Measurements from ENCODE around the gene MXRA7.

MXRA7 gene

GRCh38 chr17:76681222-76682137, 29.3 kb downstream of the MXRA7 start:
- H3K4me3 ChIP-seq (ENCODE audit: low read depth in 1 of 2, low read length in 2 of 2) = no peak overlapping the region
- H3K36me3 ChIP-seq (ENCODE audit: control insufficient read depth in 1 of 2, insufficient read depth in 2 of 2, low read length in 2 of 2) = peaks cover 0 to 44% of the 10 kb centered on the region in 2 donors
- H3K27me3 ChIP-seq (ENCODE audit: low read depth, low read length) = no peaks in the 10 kb centered on the region
- no peaks in the 10 kb centered on the region for H3K9me3 ChIP-seq (ENCODE audit: control insufficient read depth in 1 of 2, low read length in 2 of 2)
- peaks cover 0 to 43% of the 10 kb centered on the region in 2 donors for H3K4me1 ChIP-seq (ENCODE audit: control insufficient read depth in 1 of 2, insufficient read depth in 2 of 2, low read length in 2 of 2)
- peak overlapping the region; percentile 23 for H3K27ac ChIP-seq (ENCODE audit: low read length)

- Histone ChIP-seq H3K27ac (ENCODE audit: low read length) (no peak overlapping the region), H3K36me3 (ENCODE audit: control insufficient read depth in 1 of 2, insufficient read depth in 2 of 2, low read length in 2 of 2) (peaks cover 4 to 29% of the 10 kb centered on the region in 2 donors), H3K27me3 (ENCODE audit: low read depth, low read length) (no peaks in the 10 kb centered on the region)
Measured at GRCh38 chr17:76679239-76679638, 31.5 kb downstream of the MXRA7 start.

GRCh38 chr17:76678330-76678729, 32.4 kb downstream of the MXRA7 start:
- no peaks in the 10 kb centered on the region for H3K9me3 ChIP-seq (ENCODE audit: control insufficient read depth in 1 of 2, low read length in 2 of 2)
- no peak overlapping the region for H3K4me3 ChIP-seq (ENCODE audit: low read depth in 1 of 2, low read length in 2 of 2)
- H3K4me1 ChIP-seq (ENCODE audit: control insufficient read depth in 1 of 2, insufficient read depth in 2 of 2, low read length in 2 of 2) = peaks cover 0 to 28% of the 10 kb centered on the region in 2 donors
- no peak overlapping the region for H3K27ac ChIP-seq (ENCODE audit: low read length)
- peaks cover 4 to 24% of the 10 kb centered on the region in 2 donors for H3K36me3 ChIP-seq (ENCODE audit: control insufficient read depth in 1 of 2, insufficient read depth in 2 of 2, low read length in 2 of 2)
- H3K27me3 ChIP-seq (ENCODE audit: low read depth, low read length) = no peaks in the 10 kb centered on the region

More at GRCh38 chr17:76679239-76679638, 31.5 kb downstream of the MXRA7 start:
- peaks cover 0 to 32% of the 10 kb centered on the region in 2 donors for H3K4me1 ChIP-seq (ENCODE audit: control insufficient read depth in 1 of 2, insufficient read depth in 2 of 2, low read length in 2 of 2)
- H3K9me3 ChIP-seq (ENCODE audit: control insufficient read depth in 1 of 2, low read length in 2 of 2) = no peaks in the 10 kb centered on the region
- H3K4me3 ChIP-seq (ENCODE audit: low read depth in 1 of 2, low read length in 2 of 2) = no peak overlapping the region

- peaks cover 0 to 22% of the 10 kb centered on the region in 2 donors for H3K4me1 ChIP-seq (ENCODE audit: control insufficient read depth in 1 of 2, insufficient read depth in 2 of 2, low read length in 2 of 2)
- no peak overlapping the region for H3K4me3 ChIP-seq (ENCODE audit: low read depth in 1 of 2, low read length in 2 of 2)
- H3K27ac ChIP-seq (ENCODE audit: low read length) = no peak overlapping the region
- no peaks in the 10 kb centered on the region for H3K9me3 ChIP-seq (ENCODE audit: control insufficient read depth in 1 of 2, low read length in 2 of 2)
- H3K36me3 ChIP-seq (ENCODE audit: control insufficient read depth in 1 of 2, insufficient read depth in 2 of 2, low read length in 2 of 2) = peaks cover 4 to 20% of the 10 kb centered on the region in 2 donors
- H3K27me3 ChIP-seq (ENCODE audit: low read depth, low read length) = no peaks in the 10 kb centered on the region
Measured at GRCh38 chr17:76677406-76677805, 33.4 kb downstream of the MXRA7 start.

GRCh38 chr17:76676629-76677028, 34.1 kb downstream of the MXRA7 start:
- Histone ChIP-seq H3K9me3 (ENCODE audit: control insufficient read depth in 1 of 2, low read length in 2 of 2) (no peaks in the 10 kb centered on the region), H3K4me3 (ENCODE audit: low read depth in 1 of 2, low read length in 2 of 2) (no peak overlapping the region), H3K36me3 (ENCODE audit: control insufficient read depth in 1 of 2, insufficient read depth in 2 of 2, low read length in 2 of 2) (peaks cover 4 to 20% of the 10 kb centered on the region in 2 donors), H3K27ac (ENCODE audit: low read length) (no peak overlapping the region), H3K27me3 (ENCODE audit: low read depth, low read length) (no peaks in the 10 kb centered on the region), H3K4me1 (ENCODE audit: control insufficient read depth in 1 of 2, insufficient read depth in 2 of 2, low read length in 2 of 2) (peaks cover 0 to 17% of the 10 kb centered on the region in 2 donors)

- Histone ChIP-seq H3K4me3 (ENCODE audit: low read depth in 1 of 2, low read length in 2 of 2) (no peak overlapping the region), H3K27me3 (ENCODE audit: low read depth, low read length) (no peaks in the 10 kb centered on the region), H3K27ac (ENCODE audit: low read length) (no peak overlapping the region), H3K36me3 (ENCODE audit: control insufficient read depth in 1 of 2, insufficient read depth in 2 of 2, low read length in 2 of 2) (peaks cover 4 to 20% of the 10 kb centered on the region in 2 donors), H3K4me1 (ENCODE audit: control insufficient read depth in 1 of 2, insufficient read depth in 2 of 2, low read length in 2 of 2) (peaks cover 0 to 15% of the 10 kb centered on the region in 2 donors), H3K9me3 (ENCODE audit: control insufficient read depth in 1 of 2, low read length in 2 of 2) (no peaks in the 10 kb centered on the region)
Measured at GRCh38 chr17:76675648-76676047, 35.1 kb downstream of the MXRA7 start.

GRCh38 chr17:76674600-76674999, 36.2 kb downstream of the MXRA7 start:
- Histone ChIP-seq H3K4me3 (ENCODE audit: low read depth in 1 of 2, low read length in 2 of 2) (no peak overlapping the region), H3K36me3 (ENCODE audit: control insufficient read depth in 1 of 2, insufficient read depth in 2 of 2, low read length in 2 of 2) (peaks cover 4 to 20% of the 10 kb centered on the region in 2 donors), H3K9me3 (ENCODE audit: control insufficient read depth in 1 of 2, low read length in 2 of 2) (no peaks in the 10 kb centered on the region), H3K27ac (ENCODE audit: low read length) (no peak overlapping the region), H3K4me1 (ENCODE audit: control insufficient read depth in 1 of 2, insufficient read depth in 2 of 2, low read length in 2 of 2) (peaks cover 0 to 14% of the 10 kb centered on the region in 2 donors), H3K27me3 (ENCODE audit: low read depth, low read length) (no peaks in the 10 kb centered on the region)

- peaks cover 4 to 14% of the 10 kb centered on the region in 2 donors for H3K36me3 ChIP-seq (ENCODE audit: control insufficient read depth in 1 of 2, insufficient read depth in 2 of 2, low read length in 2 of 2)
- H3K27me3 ChIP-seq (ENCODE audit: low read depth, low read length) = no peaks in the 10 kb centered on the region
- no peaks in the 10 kb centered on the region for H3K9me3 ChIP-seq (ENCODE audit: control insufficient read depth in 1 of 2, low read length in 2 of 2)
- peaks cover 0 to 14% of the 10 kb centered on the region in 2 donors for H3K4me1 ChIP-seq (ENCODE audit: control insufficient read depth in 1 of 2, insufficient read depth in 2 of 2, low read length in 2 of 2)
- no peak overlapping the region for H3K27ac ChIP-seq (ENCODE audit: low read length)
- no peak overlapping the region for H3K4me3 ChIP-seq (ENCODE audit: low read depth in 1 of 2, low read length in 2 of 2)
Measured at GRCh38 chr17:76673729-76674128, 37.0 kb downstream of the MXRA7 start.

GRCh38 chr17:76672892-76673291, 37.9 kb downstream of the MXRA7 start:
- no peak overlapping the region for H3K27ac ChIP-seq (ENCODE audit: low read length)
- H3K9me3 ChIP-seq (ENCODE audit: control insufficient read depth in 1 of 2, low read length in 2 of 2) = no peaks in the 10 kb centered on the region
- H3K27me3 ChIP-seq (ENCODE audit: low read depth, low read length) = no peaks in the 10 kb centered on the region
- no peak overlapping the region for H3K4me3 ChIP-seq (ENCODE audit: low read depth in 1 of 2, low read length in 2 of 2)
- peaks cover 4 to 8% of the 10 kb centered on the region in 2 donors for H3K36me3 ChIP-seq (ENCODE audit: control insufficient read depth in 1 of 2, insufficient read depth in 2 of 2, low read length in 2 of 2)
- H3K4me1 ChIP-seq (ENCODE audit: control insufficient read depth in 1 of 2, insufficient read depth in 2 of 2, low read length in 2 of 2) = peaks cover 0 to 14% of the 10 kb centered on the region in 2 donors

- Histone ChIP-seq H3K4me1 (ENCODE audit: control insufficient read depth in 1 of 2, insufficient read depth in 2 of 2, low read length in 2 of 2) (peaks cover 0 to 14% of the 10 kb centered on the region in 2 donors), H3K27me3 (ENCODE audit: low read depth, low read length) (no peaks in the 10 kb centered on the region)
Measured at GRCh38 chr17:76672270-76672851, 38.4 kb downstream of the MXRA7 start.

GRCh38 chr17:76671912-76672262, 38.9 kb downstream of the MXRA7 start:
- Histone ChIP-seq H3K27ac (ENCODE audit: low read length) (peak overlapping the region; percentile 95), H3K36me3 (ENCODE audit: control insufficient read depth in 1 of 2, insufficient read depth in 2 of 2, low read length in 2 of 2) (peaks cover 0 to 4% of the 10 kb centered on the region in 2 donors), H3K9me3 (ENCODE audit: control insufficient read depth in 1 of 2, low read length in 2 of 2) (no peaks in the 10 kb centered on the region), H3K4me3 (ENCODE audit: low read depth in 1 of 2, low read length in 2 of 2) (peak overlapping the region; percentile 82 to 92), H3K27me3 (ENCODE audit: low read depth, low read length) (no peaks in the 10 kb centered on the region), H3K4me1 (ENCODE audit: control insufficient read depth in 1 of 2, insufficient read depth in 2 of 2, low read length in 2 of 2) (peaks cover 0 to 14% of the 10 kb centered on the region in 2 donors)

More at GRCh38 chr17:76672270-76672851, 38.4 kb downstream of the MXRA7 start:
- peak overlapping the region; percentile 82 to 92 for H3K4me3 ChIP-seq (ENCODE audit: low read depth in 1 of 2, low read length in 2 of 2)
- H3K36me3 ChIP-seq (ENCODE audit: control insufficient read depth in 1 of 2, insufficient read depth in 2 of 2, low read length in 2 of 2) = peaks cover 3 to 4% of the 10 kb centered on the region in 2 donors
- no peaks in the 10 kb centered on the region for H3K9me3 ChIP-seq (ENCODE audit: control insufficient read depth in 1 of 2, low read length in 2 of 2)
- H3K27ac ChIP-seq (ENCODE audit: low read length) = peak overlapping the region; percentile 95

All from muscle layer of duodenum (tissue), 2 donors.